Putamen (tissue), 1 donor: ENCODE data around the gene PKN1.
"Not testable (repeated sequence)": the region's sequence is repeated elsewhere in the genome, so short reads cannot be mapped to it uniquely, and the experiment has no call there.

Source experiments
- DNase-seq: peaks from one replicate; pipeline ENCODE4 v3.0.0-alpha.2; 2016; ENCODE audit warnings: low spot score

Gene PKN1

GRCh38 chr19:14432791-14433553, at the start of gene PKN1:
Gene PKN1, plus strand, starts transcription at chr19:14433306. Its CDS starts 216 bp downstream, at chr19:14433522.
- DNase-seq, result peak; percentile 52

GRCh38 chr19:14383661-14384555, 49.2 kb upstream of the PKN1 start:
- no peak for DNase-seq

- DNase-seq, result no peak
These were observed 47.6 kb upstream of the PKN1 start for GRCh38 chr19:14385492-14385891.

- DNase-seq, result no peak
These were observed 42.6 kb upstream of the PKN1 start for GRCh38 chr19:14390548-14390947.

- no peak for DNase-seq
These were observed 41.8 kb upstream of the PKN1 start for GRCh38 chr19:14391156-14391821.

- DNase-seq, result no peak
These were observed 39.8 kb upstream of the PKN1 start for GRCh38 chr19:14393329-14393728.

GRCh38 chr19:14394167-14394566, 38.9 kb upstream of the PKN1 start:
- DNase-seq, result no peak

GRCh38 chr19:14395262-14395661, 37.8 kb upstream of the PKN1 start:
- DNase-seq, result no peak

GRCh38 chr19:14395710-14396336, 37.3 kb upstream of the PKN1 start:
- no peak for DNase-seq

- DNase-seq, result not testable (repeated sequence)
These were observed 36.4 kb upstream of the PKN1 start for GRCh38 chr19:14396730-14397129.

- DNase-seq, result not testable (repeated sequence)
These were observed 35.9 kb upstream of the PKN1 start for GRCh38 chr19:14397168-14397567.

- DNase-seq, result no peak
These were observed 32.1 kb upstream of the PKN1 start for GRCh38 chr19:14400951-14401431.

GRCh38 chr19:14401468-14402195, 31.5 kb upstream of the PKN1 start:
- no peak for DNase-seq

GRCh38 chr19:14402332-14403144, 30.6 kb upstream of the PKN1 start:
- no peak for DNase-seq

- not testable (repeated sequence) for DNase-seq
These were observed 29.8 kb upstream of the PKN1 start for GRCh38 chr19:14403145-14403930.

GRCh38 chr19:14404312-14404711, 28.8 kb upstream of the PKN1 start:
- no peak for DNase-seq

GRCh38 chr19:14405380-14405757, 27.7 kb upstream of the PKN1 start:
- DNase-seq, result no peak

- peak; percentile 82 for DNase-seq
These were observed 27.1 kb upstream of the PKN1 start for GRCh38 chr19:14405758-14406644.
